ENCODE measurements around the gene C1QL4.

Gene C1QL4

DNA sequence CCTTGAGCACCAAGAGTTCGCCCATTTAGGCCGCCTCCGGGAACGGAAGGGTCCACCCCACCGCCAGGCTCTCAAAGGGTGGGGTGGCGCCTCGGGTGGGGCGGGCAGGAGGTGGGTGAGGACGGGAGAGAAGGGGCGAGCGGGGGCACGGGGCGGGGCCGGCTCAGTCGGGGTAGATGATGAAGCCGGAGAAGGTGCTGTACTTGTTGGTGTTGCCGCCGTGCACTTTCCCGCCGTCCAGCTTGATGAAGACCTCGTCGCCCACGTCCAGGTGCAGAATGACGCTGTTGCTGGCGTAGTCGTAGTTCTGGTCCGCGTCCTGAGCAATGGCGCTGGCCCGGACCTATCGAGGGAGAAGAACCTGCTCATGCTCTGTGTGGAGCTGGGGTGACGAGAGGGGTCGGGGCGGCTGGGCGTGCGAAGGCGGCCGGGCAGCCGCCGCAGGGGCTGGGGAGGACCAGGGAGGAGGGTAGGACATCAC is 4.1 kb downstream of the C1QL4 start:
- 51% methylated on average over 40 of the region's 40 CpGs for WGBS
- H3K36me3 ChIP-seq (ENCODE audit: control insufficient read depth in 1 of 2, insufficient read depth in 2 of 2, low read depth in 1 of 2, low read length in 2 of 2) = peaks cover 0 to 18% of the 10 kb centered on the region in 2 experiments

DNA sequence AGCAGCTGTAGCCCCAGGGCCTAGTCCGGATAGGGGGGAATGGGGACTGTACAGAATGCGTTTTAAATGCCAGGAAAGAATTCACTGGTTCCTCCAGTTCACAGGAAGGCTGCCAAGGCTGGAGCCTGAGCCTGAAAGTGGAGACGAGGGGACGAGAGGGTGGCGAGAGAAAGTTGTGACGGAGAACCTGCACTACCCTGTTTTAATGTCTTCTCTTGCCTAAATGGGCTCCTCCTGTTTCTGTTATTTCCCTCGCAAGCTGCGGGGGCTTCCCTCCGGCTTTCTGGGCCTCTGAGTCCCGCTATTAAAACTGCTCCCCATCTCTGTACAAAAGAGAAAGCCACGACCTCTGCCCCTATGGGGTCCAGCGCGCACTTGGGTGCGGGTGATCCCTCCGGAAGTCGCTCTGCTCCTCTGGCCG is 4.5 kb downstream of the C1QL4 start:
- H3K9ac ChIP-seq (ENCODE audit: low read length) = no peak overlapping the region
- no peak for DNase-seq
- H2BK120ac ChIP-seq (ENCODE audit: low read depth, low read length) = no peak overlapping the region
- H3K14ac ChIP-seq (ENCODE audit: low read length in 2 of 2) = no peak overlapping the region
- H3K4me1 ChIP-seq (ENCODE audit: control insufficient read depth, insufficient read depth, low read depth, low read length) = peaks cover 13% of the 10 kb centered on the region
- H3K36me3 ChIP-seq (ENCODE audit: control insufficient read depth in 1 of 2, insufficient read depth in 2 of 2, low read depth in 1 of 2, low read length in 2 of 2) = peaks cover 3 to 18% of the 10 kb centered on the region in 2 experiments
- H2BK12ac ChIP-seq (ENCODE audit: low read length in 2 of 2) = no peak overlapping the region
- H3K18ac ChIP-seq (ENCODE audit: low read depth in 1 of 2, low read length in 2 of 2) = no peak overlapping the region
- H3K9me3 ChIP-seq (ENCODE audit: control insufficient read depth, low read length) = no peaks in the 10 kb centered on the region
- 75% methylated on average over 17 of the region's 17 CpGs for WGBS
- no peak overlapping the region for H3K23ac ChIP-seq (ENCODE audit: low read length in 2 of 2)
- no peak overlapping the region for H2AK5ac ChIP-seq (ENCODE audit: low read length, severe bottlenecking)
- H3K27ac ChIP-seq (ENCODE audit: low read length, poor library complexity, severe bottlenecking) = no peak overlapping the region
- no peaks in the 10 kb centered on the region for H3K79me1 ChIP-seq (replicated peaks; ENCODE audit: low read length, poor library complexity, severe bottlenecking)
- H4K91ac ChIP-seq (ENCODE audit: low read length) = no peak overlapping the region
- no peak overlapping the region for H3K4me3 ChIP-seq (ENCODE audit: insufficient read depth in 1 of 2, low read depth in 1 of 2, low read length in 2 of 2)
- peaks cover 22 to 48% of the 10 kb centered on the region in 2 experiments for H3K27me3 ChIP-seq (ENCODE audit: control insufficient read depth in 1 of 2, insufficient read depth in 1 of 2, low read length in 2 of 2)
- H3K4ac ChIP-seq (ENCODE audit: low read depth in 1 of 2, low read length in 2 of 2) = no peak overlapping the region
- H4K8ac ChIP-seq (ENCODE audit: low read length) = no peak overlapping the region
- H2BK15ac ChIP-seq (ENCODE audit: low read depth, poor library complexity, severe bottlenecking) = no peak overlapping the region
- no peak overlapping the region for H2BK5ac ChIP-seq (ENCODE audit: low read depth, low read length, poor library complexity, severe bottlenecking)
- H3K4me2 ChIP-seq (ENCODE audit: low read length, poor library complexity, severe bottlenecking) = no peak overlapping the region
- H2AFZ ChIP-seq (ENCODE audit: low read depth, low read length) = no peak overlapping the region

More for the DNA sequence above, 4.1 kb downstream of the C1QL4 start:
- H2BK15ac ChIP-seq (ENCODE audit: low read depth, poor library complexity, severe bottlenecking) = no peak overlapping the region
- no peaks in the 10 kb centered on the region for H3K79me1 ChIP-seq (replicated peaks; ENCODE audit: low read length, poor library complexity, severe bottlenecking)
- H4K8ac ChIP-seq (ENCODE audit: low read length) = no peak overlapping the region
- H3K27me3 ChIP-seq (ENCODE audit: control insufficient read depth in 1 of 2, insufficient read depth in 1 of 2, low read length in 2 of 2) = peaks cover 26 to 53% of the 10 kb centered on the region in 2 experiments
- peaks cover 15% of the 10 kb centered on the region for H3K4me1 ChIP-seq (ENCODE audit: control insufficient read depth, insufficient read depth, low read depth, low read length)
- no peak for DNase-seq
- H2BK120ac ChIP-seq (ENCODE audit: low read depth, low read length) = no peak overlapping the region
- H4K91ac ChIP-seq (ENCODE audit: low read length) = no peak overlapping the region
- no peak overlapping the region for H3K14ac ChIP-seq (ENCODE audit: low read length in 2 of 2)
- no peak overlapping the region for H3K9ac ChIP-seq (ENCODE audit: low read length)
- no peak overlapping the region for H2BK5ac ChIP-seq (ENCODE audit: low read depth, low read length, poor library complexity, severe bottlenecking)
- no peak overlapping the region for H3K27ac ChIP-seq (ENCODE audit: low read length, poor library complexity, severe bottlenecking)
- no peak overlapping the region for H3K23ac ChIP-seq (ENCODE audit: low read length in 2 of 2)
- H2AFZ ChIP-seq (ENCODE audit: low read depth, low read length) = no peak overlapping the region
- no peak overlapping the region for H3K18ac ChIP-seq (ENCODE audit: low read depth in 1 of 2, low read length in 2 of 2)
- no peak overlapping the region for H2BK12ac ChIP-seq (ENCODE audit: low read length in 2 of 2)
- H3K4ac ChIP-seq (ENCODE audit: low read depth in 1 of 2, low read length in 2 of 2) = no peak overlapping the region
- H3K4me2 ChIP-seq (ENCODE audit: low read length, poor library complexity, severe bottlenecking) = no peak overlapping the region
- H3K4me3 ChIP-seq (ENCODE audit: insufficient read depth in 1 of 2, low read depth in 1 of 2, low read length in 2 of 2) = peak overlapping the region in 1 of 2 experiments; percentile 58
- no peak overlapping the region for H2AK5ac ChIP-seq (ENCODE audit: low read length, severe bottlenecking)
- no peaks in the 10 kb centered on the region for H3K9me3 ChIP-seq (ENCODE audit: control insufficient read depth, low read length)

DNA sequence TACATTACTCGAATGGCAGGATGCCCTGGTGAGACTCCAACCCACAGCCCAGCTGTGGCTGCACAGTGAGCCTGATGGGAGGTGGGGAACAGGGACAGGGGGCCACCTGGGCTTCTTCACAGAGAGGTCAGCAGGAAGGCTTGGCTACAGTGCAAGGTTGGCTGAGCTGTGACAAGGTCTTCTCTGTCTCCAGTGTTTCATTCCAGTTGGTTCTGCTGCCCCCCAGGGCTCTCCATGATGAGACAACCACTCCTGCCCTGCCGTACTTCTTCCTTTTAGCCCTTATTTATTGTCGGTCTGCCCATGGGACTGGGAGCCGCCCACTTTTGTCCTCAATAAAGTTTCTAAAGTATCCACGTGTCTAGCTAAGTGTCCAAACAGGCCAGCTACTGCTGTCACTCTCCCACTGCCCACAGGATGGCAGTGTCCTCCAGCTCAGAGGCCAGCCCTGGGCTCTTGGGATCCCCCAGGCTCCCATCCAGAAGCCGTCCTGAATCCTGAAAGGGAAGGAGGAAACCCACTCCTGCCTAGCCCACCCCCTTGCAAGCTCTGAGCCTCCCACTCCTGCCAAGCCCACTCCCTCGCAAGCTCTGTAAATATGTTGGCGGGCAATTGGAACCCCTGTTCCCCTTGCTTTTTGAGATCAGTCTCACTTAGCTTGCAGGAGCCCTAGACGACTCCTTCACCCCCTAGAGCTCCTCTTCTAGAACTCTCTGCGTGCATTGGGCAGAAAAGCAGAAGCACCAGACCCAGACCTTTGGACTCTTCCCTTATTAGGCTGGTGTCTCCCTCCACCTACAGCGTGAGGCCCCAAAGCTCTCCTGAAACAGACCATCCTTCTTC is 5.4 kb downstream of the C1QL4 start:
- peak; percentile 86 for DNase-seq
- peaks cover 4% of the 10 kb centered on the region for H3K79me1 ChIP-seq (replicated peaks; ENCODE audit: low read length, poor library complexity, severe bottlenecking)
- H4K91ac ChIP-seq (ENCODE audit: low read length) = no peak overlapping the region
- no peaks in the 10 kb centered on the region for H3K9me3 ChIP-seq (ENCODE audit: control insufficient read depth, low read length)
- H4K8ac ChIP-seq (ENCODE audit: low read length) = no peak overlapping the region
- H2BK12ac ChIP-seq (ENCODE audit: low read length in 2 of 2) = peak overlapping the region in 1 of 2 experiments; percentile 45
- peaks cover 8 to 21% of the 10 kb centered on the region in 2 experiments for H3K36me3 ChIP-seq (ENCODE audit: control insufficient read depth in 1 of 2, insufficient read depth in 2 of 2, low read depth in 1 of 2, low read length in 2 of 2)
- no peak overlapping the region for H3K4me3 ChIP-seq (ENCODE audit: insufficient read depth in 1 of 2, low read depth in 1 of 2, low read length in 2 of 2)
- no peak overlapping the region for H2BK15ac ChIP-seq (ENCODE audit: low read depth, poor library complexity, severe bottlenecking)
- H3K9ac ChIP-seq (ENCODE audit: low read length) = no peak overlapping the region
- no peak overlapping the region for H2BK5ac ChIP-seq (ENCODE audit: low read depth, low read length, poor library complexity, severe bottlenecking)
- H2BK120ac ChIP-seq (ENCODE audit: low read depth, low read length) = no peak overlapping the region
- H2AK5ac ChIP-seq (ENCODE audit: low read length, severe bottlenecking) = no peak overlapping the region
- H3K4me1 ChIP-seq (ENCODE audit: control insufficient read depth, insufficient read depth, low read depth, low read length) = peaks cover 8% of the 10 kb centered on the region
- no peak overlapping the region for H3K23ac ChIP-seq (ENCODE audit: low read length in 2 of 2)
- H3K27ac ChIP-seq (ENCODE audit: low read length, poor library complexity, severe bottlenecking) = no peak overlapping the region
- no peak overlapping the region for H3K4me2 ChIP-seq (ENCODE audit: low read length, poor library complexity, severe bottlenecking)
- peaks cover 13 to 41% of the 10 kb centered on the region in 2 experiments for H3K27me3 ChIP-seq (ENCODE audit: control insufficient read depth in 1 of 2, insufficient read depth in 1 of 2, low read length in 2 of 2)
- H2AFZ ChIP-seq (ENCODE audit: low read depth, low read length) = no peak overlapping the region
- WGBS = 61% methylated on average over 11 of the region's 11 CpGs
- no peak overlapping the region for H3K14ac ChIP-seq (ENCODE audit: low read length in 2 of 2)
- no peak overlapping the region for H3K18ac ChIP-seq (ENCODE audit: low read depth in 1 of 2, low read length in 2 of 2)
- no peak overlapping the region for H3K4ac ChIP-seq (ENCODE audit: low read depth in 1 of 2, low read length in 2 of 2)

DNA sequence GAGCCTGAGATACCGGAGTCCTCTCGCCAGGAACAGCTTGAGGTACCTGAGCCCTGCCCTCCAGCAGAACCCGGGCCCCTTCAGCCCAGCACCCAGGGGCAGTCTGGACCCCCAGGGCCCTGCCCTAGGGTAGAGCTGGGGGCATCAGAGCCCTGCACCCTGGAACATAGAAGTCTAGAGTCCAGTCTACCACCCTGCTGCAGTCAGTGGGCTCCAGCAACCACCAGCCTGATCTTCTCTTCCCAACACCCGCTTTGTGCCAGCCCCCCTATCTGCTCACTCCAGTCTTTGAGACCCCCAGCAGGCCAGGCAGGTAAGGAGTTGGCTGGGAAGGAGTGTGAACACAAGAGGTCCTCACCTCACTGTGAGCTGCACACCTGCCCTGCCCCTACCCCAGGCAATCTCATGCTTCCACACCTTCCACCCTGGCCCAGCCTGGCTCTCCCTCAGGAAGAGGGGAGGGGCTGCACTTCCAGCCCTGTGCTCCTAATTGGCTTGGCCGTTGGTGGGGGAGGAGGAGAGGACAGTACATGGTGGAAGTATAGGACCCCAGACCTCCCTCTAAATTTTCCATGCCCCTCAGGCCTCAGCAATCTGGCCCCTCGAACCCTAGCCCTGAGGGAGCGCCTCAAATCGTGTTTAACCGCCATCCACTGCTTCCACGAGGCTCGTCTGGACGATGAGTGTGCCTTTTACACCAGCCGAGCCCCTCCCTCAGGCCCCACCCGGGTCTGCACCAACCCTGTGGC is 6.2 kb downstream of the C1QL4 start:
- H2BK15ac ChIP-seq (ENCODE audit: low read depth, poor library complexity, severe bottlenecking) = no peak overlapping the region

More for the DNA sequence above, 6.2 kb downstream of the C1QL4 start:
- Histone ChIP-seq H2BK120ac (ENCODE audit: low read depth, low read length) (no peak overlapping the region), H4K91ac (ENCODE audit: low read length) (no peak overlapping the region), H3K79me1 (replicated peaks; ENCODE audit: low read length, poor library complexity, severe bottlenecking) (peaks cover 8% of the 10 kb centered on the region), H3K4me2 (ENCODE audit: low read length, poor library complexity, severe bottlenecking) (no peak overlapping the region), H4K8ac (ENCODE audit: low read length) (no peak overlapping the region), H3K9me3 (ENCODE audit: control insufficient read depth, low read length) (no peaks in the 10 kb centered on the region), H3K36me3 (ENCODE audit: control insufficient read depth in 1 of 2, insufficient read depth in 2 of 2, low read depth in 1 of 2, low read length in 2 of 2) (peaks cover 8 to 21% of the 10 kb centered on the region in 2 experiments), H2AK5ac (ENCODE audit: low read length, severe bottlenecking) (no peak overlapping the region), H3K27ac (ENCODE audit: low read length, poor library complexity, severe bottlenecking) (no peak overlapping the region), H2BK5ac (ENCODE audit: low read depth, low read length, poor library complexity, severe bottlenecking) (no peak overlapping the region), H3K4me3 (ENCODE audit: insufficient read depth in 1 of 2, low read depth in 1 of 2, low read length in 2 of 2) (no peak overlapping the region), H3K27me3 (ENCODE audit: control insufficient read depth in 1 of 2, insufficient read depth in 1 of 2, low read length in 2 of 2) (peaks cover 9 to 33% of the 10 kb centered on the region in 2 experiments), H3K4ac (ENCODE audit: low read depth in 1 of 2, low read length in 2 of 2) (no peak overlapping the region), H3K18ac (ENCODE audit: low read depth in 1 of 2, low read length in 2 of 2) (no peak overlapping the region), H2BK12ac (ENCODE audit: low read length in 2 of 2) (no peak overlapping the region), H3K4me1 (ENCODE audit: control insufficient read depth, insufficient read depth, low read depth, low read length) (peaks cover 4% of the 10 kb centered on the region), H3K14ac (ENCODE audit: low read length in 2 of 2) (no peak overlapping the region), H2AFZ (ENCODE audit: low read depth, low read length) (no peak overlapping the region), H3K23ac (ENCODE audit: low read length in 2 of 2) (no peak overlapping the region), H3K9ac (ENCODE audit: low read length) (no peak overlapping the region)
- 92% methylated on average over 13 of the region's 14 CpGs for WGBS
- DNase-seq = no peak
